Measurements from ENCODE around the gene APLF.
"Not testable (repeated sequence)": the region's sequence is repeated elsewhere in the genome, so short reads cannot be mapped to it uniquely, and the experiment has no call there.

The APLF gene

DNA sequence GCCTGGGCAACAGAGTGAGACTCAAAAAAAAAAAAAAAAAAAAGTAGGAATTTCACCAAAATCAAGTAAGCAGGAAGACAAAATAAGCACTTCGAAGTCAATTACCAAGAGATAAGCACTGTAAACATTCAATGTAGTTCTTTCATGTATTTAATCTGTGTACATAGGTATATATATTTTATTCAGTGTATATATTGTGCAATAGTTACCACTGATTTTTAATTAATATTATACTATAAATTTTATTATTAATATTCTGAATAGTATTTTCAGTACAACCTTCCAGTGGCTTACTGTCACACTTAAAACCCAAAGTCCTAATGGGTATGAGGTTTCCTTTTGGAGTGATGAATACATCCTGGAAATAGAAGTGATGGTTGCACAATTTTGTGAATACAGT, 9.1 kb downstream of the APLF start:
- DNase-seq (ENCODE audit: low spot score) = no peak

DNA sequence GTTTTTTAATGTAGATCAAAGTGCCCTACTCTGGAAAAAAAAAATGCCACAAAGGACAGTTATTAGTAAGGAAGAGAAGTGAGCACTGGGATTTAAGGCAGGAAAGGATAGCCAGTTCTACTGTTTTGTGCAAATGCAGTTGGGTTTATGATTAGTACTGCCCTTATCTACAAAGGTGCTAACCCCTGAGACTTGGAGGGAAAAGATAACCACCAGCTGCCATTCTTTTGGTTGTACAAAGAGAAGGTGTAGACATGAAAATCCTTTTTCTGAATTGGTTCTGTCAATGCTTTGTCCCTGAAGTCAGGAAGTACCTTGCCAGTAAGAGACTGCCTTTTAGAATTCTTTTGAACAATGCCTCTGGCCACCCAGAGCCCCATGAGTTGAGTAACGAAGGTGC, 11.3 kb downstream of the APLF start:
- no peak for DNase-seq (ENCODE audit: low spot score)

DNA sequence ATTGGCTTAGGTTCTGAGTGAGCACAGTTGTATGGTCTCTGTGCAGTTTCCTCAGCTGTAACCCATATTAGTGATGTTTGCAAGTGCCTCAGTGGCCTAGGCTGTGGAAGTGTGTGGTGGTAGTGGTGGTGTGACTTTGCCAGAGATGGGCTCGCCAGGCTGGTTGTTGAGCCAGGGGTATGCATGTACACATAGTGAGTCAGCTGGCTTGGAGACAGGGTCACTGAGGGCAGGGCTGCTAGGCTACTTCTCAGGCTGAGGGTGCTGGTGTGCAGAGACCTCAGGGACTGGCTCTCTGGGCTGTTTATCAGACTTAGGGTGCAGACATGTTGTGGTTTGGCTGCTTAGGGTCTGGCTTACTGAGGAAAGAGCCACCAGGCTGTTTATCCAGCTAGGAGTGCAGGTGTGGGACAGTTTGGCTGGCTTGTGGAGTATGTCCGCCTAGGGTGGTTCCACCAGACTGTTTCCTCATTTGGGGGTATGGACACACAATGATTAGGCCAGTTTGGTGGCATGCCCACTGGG, 15.0 kb downstream of the APLF start:
- no peak for DNase-seq (ENCODE audit: low spot score)

DNA sequence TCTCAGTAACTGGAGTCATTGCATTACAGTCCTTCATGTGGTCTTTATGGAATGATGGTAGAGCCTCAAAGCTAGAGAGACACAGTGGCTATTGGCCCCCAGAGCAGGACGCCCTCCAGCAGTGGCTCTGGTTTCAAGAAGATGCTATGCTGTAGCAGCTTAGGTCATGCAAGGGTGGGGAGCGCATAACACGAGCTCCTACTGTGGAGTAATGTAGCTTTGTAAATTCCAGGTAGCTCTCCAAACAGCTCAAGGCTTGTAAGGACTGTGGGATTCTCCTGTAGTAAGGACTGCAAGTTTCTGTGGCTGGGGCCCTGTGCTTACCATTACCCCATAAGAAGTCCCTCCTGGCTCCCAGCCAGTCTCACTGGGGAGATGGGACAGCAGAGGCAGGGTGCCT, 15.6 kb downstream of the APLF start:
- no peak for DNase-seq (ENCODE audit: low spot score)

DNA sequence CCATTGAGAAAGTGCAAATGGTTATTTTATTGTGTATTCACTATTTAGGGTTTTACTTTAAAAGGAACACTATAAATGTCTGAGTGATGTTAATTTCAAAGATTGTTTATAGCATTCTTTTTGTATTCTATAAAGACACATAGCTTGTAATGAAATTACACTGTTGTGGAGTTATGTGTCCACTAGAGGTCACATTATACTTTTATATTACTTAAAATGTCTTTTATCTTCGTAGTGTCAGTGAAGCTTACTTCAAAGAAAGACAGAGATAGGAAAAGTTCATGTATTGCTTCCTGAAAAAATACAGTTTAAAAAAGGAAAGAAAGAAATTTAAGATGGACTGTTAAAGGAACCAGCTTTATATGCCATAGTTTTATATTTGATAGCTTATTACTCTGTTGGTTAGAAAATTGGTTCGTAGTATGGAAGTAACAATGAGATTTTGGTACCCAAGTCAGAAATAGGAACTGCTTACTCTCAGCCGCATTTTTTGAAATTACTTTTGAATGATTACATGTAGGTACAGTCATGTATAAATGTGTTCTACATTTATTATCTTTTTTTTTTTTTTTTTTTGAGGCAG, 20.5 kb downstream of the APLF start:
- DNase-seq (ENCODE audit: low spot score) = no peak

DNA sequence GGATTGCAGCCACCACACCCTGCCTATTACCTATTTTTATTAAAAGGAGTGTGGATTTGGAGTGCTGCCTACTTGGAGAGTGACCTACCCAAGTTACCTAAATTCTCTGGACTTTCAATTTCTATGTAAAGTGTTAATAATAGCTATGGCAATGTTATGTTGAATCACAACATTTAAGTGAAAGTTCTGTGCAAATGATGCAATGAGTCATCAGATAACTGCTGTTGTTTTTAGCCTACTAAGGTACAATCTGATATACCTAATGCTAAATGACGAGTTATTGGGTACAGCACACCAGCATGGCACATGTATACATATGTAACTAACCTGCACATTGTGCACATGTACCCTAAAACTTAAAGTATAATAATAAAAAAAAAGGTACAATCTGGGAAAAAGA, 21.2 kb downstream of the APLF start:
- DNase-seq (ENCODE audit: low spot score) = not testable (repeated sequence)

DNA sequence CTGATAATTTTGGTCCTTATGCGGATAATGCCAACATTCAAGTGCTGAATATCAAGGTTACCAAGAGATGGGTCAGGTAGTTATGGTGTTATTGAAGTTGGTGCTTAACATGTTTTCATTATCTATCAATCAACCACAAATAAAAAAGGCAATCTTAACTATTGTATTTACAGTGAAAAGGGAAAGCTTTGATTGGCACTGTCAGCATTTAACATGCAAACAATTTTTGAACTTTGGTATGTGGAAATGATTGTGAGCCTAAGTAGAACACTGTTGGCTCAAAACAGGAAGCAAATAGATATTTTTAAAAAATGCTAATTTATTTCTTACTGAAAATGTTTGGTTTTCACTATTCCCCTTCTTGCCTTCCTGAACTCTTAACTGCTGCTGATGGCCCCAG, 21.9 kb downstream of the APLF start:
- no peak for DNase-seq (ENCODE audit: low spot score)

DNA sequence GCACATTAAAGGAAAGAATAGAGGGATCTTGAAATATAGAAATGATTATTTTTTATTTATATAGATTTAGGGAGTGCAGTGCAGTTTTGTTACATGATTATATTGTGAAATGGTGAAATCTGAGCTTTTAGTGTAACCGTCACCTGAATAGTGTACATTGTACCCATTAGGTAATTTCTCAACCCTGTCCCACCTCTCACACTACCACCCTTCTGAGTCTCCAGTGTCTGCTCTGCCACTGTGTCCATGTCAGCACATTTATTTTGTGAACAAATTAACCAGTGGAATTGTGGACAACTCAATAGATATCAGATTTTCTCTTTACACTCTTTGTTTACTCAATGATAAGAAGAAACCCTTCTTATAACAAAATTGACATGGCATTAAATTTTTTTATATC, 24.2 kb downstream of the APLF start:
- DNase-seq (ENCODE audit: low spot score) = no peak

DNA sequence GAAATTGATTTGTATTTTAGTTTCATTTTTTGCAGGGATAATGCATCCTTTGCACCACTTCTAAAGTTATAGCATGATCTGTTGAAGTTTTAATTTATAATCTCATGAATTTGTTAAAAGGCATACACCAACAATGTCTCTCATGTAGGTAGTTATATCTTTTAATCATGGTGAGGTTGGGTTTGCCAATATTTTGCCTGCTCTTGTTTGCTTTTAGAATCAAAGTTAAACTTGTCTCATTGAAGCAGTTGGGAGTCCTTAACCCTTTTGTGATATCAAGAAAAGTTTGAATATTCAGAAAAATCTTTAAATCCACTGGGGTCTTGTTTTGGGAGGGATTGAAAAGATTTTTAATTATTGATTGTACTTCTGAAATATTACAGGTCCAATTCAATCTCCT, 31.7 kb downstream of the APLF start:
- DNase-seq (ENCODE audit: low spot score) = no peak

DNA sequence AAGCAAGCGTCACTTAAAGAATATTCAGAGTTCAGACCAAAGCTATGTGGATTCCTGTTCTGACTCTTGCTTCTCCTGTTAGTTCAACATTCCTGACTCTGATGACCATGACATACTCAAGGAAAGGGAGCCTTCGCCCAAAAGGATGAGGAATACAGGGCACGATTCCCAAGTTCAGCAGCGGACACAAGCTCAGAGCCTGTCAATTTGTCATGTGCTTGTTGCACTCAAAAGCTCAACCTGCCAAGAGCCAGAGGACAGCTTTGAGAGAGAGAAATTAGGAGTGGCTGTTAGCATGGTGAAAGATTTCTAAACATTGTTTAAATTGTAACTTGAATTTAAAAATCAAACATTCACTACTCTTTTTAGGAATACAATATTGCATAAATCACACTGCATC, 33.3 kb downstream of the APLF start:
- no peak for DNase-seq (ENCODE audit: low spot score)

DNA sequence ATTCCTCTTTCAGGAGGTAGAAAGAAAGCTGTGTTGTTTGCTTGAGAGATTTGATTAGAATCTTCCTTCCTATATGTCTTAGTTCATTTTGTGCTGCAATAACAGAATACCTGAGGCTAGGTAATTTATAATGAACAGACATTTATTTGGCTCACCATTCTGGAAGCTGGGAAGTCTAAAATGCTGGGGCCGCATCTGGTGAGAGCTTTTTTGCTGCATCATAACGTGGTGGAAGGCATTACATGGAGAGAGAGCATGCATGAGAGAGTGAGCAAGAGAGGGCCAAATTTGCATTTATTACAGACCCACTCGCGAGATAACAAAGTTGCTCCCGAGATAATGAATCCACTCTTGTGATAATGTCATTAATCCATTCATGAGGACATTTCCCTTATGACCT, 34.4 kb downstream of the APLF start:
- DNase-seq (ENCODE audit: low spot score) = no peak

DNA sequence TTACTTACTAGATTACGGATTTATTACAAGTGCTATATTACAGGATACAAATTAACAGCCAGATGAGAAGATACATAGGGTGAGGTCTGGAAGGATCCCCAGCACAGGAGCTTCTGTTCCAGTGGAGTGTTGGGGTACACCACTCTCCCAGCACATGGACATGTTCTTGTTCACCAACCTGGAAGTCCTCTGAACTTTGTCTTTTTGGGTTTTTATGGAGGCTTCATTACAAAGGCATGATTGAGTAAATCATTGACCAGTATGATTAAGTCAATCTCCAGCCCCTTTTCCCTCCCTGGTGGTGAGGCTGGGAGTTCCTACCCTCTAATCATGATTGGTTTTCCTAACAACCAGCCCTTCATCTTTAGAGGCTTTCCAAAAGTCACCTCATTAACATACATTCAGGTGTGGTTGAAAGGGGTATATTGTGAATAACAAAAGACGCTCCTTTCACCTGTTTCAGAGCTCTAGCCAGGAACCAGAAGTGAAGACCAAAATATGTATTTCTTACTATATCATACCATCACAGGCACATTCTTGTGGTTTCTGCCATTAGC, 38.3 kb downstream of the APLF start:
- no peak for DNase-seq (ENCODE audit: low spot score)

DNA sequence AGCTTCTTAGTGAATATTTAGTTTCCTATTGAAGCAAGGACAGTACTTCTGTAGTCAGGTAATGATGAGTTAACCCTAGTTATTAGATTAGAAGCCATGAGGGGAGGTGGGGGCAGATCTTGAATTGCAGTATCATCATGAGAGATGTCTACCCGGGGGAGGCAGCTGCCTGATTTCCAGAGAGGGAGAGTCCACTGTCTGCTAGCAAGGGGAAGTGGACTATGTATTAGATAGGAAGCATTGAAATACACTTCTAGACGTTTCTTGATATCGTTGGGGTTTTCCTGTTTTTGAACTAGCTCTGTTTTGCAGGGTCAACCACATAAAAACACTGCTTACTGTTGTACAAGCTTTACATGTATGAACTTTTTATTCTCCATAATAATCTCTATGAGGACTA, 38.8 kb downstream of the APLF start:
- no peak for DNase-seq (ENCODE audit: low spot score)

DNA sequence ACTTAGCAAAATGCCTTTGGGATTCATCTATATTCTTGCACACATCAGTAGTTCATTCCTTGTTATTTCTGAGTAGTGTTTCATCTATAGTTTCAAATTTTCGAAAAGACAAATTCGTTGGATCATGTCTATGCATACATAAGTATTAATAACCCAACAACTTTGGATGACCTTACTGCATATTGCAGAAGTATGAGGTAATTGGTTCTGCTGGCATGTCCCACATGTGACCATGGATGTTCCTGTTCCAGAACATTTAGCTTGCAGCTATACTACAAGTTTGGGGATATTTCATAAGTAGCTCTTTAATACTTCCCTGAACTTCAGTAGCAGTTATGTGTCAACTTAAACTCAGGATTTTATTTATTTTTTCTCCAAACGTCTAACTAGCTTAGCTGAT, 44.9 kb downstream of the APLF start:
- no peak for DNase-seq (ENCODE audit: low spot score)

DNA sequence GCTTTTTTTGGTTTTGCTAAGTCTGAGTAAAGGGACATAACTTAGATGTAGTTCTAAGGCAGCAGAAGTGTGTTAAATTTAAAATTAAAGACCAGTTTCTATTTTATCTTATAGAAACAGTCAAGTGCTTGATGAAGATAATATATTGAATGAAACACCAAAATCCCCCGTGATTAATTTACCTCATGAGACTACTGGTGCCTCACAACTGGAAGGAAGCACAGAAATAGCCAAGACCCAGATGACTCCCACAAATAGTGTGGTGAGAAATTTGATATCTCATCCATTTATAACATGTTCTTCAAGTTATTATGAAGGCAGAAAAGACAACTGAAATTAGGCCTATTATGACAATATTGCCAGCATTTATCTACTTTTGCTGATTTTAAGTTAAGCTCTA, 45.6 kb downstream of the APLF start:
- no peak for DNase-seq (ENCODE audit: low spot score)

DNA sequence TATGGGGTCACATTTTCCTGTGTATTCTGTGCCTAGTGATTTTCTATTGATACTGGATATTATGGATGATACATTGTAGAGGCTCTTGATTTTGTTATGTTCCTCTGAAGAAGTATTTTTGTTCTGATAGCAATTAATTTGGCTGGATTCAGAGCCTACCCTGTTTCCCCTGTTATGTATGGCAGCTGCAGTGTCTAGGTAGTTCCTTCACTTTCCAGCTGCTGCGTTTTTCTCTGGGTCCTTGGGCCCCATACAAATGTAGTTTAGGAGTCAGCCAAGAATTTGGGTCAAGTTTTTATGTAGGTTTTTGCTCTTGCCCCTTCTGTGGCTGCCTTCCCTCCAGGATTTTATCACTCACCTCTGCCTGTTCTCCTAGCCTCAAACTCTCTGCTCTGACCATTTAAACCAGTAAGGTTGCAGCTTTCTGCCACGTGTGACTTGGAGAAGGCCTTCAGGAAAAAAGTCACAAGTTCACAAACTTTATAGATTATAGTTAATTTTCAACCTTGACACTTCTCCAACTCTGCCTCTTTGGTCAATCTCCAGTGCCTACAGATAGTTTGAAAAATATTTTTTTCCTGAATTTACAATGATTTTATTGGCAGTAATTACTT, 47.0 kb downstream of the APLF start:
- no peak for DNase-seq (ENCODE audit: low spot score)

DNA sequence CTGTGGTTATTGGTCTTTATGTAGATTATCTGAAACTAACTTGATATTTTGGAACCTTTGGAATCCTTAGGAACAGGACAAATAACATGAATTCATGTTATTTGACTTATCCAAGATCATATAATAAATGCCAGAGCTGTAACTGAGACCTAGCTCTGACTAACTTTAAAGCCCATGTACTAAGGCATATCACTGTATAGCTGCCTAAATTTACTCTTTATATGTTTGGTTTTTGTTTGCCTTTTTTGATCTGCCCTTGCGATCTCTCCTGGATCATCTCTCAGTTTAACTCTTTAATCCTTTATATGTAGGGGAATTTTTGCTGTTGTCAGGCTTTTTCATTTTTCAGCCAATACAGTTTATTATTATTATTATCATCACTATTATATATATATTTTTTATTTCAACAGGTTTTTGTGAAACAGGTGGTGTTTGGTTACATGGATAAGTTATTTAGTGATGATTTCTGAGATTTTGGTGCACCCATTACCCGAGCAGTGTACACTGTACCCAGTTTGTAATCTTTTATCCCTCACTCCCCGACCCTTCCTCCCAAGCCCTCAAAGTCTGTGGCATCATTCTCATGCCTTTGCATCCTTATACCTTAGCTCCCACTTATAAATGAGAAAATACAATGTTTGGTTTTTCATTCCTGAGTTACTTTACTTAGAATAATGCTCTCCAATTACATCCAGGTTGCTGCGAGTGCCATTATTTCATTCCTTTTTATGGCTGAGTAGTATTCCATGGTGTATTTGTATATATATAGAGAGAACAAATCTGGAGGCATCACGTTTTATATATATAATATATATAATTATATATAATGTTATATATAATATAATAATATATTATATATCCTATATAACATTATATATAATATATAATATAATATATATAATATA, 48.9 kb downstream of the APLF start:
- no peak for DNase-seq (ENCODE audit: low spot score)

DNA sequence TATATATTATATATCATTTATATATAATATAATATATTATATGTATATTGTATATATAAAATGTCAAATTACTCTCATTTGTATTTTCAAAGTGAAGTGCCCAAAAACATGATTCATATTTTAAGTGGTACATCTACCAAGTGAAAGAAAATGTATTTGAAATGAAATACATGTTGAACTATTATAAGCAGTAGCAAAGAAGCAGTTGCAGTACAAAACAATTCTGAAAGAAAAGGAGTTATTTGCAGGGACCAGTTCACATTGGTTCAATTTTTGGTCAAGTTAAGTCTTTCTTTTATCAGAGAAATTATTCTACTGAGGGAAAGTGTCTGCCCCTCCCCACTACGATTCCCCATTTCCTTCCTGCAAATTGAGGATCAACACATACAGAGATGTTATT, 51.9 kb downstream of the APLF start:
- no peak for DNase-seq (ENCODE audit: low spot score)

DNA sequence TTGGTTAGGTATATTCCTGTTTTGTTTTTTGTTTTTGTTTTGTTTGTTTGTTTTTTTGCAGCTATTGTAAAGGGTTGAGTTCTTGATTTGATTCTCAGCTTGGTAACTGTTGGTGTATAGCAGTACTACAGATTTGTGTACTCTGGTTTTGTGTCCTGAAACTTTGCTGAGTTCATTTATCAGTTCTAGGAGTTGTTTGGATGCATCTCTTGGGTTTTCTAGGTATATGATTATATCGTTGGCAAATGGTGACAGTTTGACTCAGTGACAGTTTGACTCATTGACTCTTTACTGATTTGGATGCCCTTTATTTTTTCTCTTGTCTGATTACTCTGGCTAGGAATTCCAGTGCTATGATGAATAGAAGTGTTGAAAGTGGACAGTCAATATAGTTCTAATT, 53.7 kb downstream of the APLF start:
- DNase-seq (ENCODE audit: low spot score) = no peak

DNA sequence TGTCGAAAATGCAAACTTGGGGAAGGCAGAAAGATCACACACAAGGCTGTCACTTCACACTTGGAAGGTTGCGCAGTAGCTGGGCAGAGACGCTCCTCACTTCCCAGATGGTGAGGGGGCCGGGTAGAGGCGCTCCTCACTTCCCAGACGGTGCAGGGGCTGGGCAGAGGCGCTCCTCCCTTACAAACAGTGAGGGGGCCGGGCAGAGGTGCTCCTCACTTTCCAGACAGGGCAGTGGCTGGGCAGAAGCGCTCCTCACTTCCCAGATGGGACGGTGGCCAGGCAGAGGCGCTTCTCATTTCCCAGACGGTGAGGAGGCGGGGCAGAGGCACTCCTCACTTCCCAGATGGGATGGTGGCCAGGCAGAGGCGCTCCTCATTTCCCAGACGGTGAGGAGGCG, 59.6 kb downstream of the APLF start:
- DNase-seq (ENCODE audit: low spot score) = not testable (repeated sequence)

DNA sequence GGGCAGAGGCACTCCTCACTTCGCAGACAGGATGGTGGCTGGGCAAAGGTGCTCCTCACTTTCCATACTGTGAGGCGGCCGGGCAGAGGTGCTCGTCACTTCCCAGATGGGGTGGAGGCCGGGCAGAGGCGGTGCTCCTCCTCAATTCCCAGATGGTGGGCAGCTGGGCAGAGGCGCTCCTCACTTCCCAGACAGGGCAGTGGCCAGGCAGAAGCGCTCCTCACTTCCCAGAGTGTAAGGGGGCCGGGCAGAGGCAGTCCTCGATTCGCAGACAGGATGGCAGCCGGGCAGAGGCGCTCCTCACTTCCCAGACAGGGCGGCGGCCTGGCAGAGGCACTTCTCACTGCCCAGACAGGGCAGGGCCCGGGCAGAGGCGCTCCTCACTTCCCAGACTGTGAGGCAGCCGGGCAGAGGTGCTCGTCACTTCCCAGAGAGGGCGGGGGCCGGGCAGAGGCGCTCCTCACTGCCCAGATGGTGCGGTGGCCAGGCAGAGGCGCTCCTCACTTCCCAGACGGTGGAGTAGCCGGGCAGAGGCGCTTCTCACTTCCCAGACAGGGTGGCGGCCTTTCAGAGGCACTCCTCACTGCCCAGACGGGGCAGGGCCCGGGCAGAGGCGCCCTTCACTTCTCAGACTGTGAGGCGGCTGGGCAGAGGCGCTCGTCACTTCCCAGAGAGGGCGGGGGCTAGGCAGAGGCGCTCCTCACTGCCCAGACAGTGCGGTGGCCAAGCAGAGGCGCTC, 60.1 kb downstream of the APLF start:
- DNase-seq (ENCODE audit: low spot score) = not testable (repeated sequence)

DNA sequence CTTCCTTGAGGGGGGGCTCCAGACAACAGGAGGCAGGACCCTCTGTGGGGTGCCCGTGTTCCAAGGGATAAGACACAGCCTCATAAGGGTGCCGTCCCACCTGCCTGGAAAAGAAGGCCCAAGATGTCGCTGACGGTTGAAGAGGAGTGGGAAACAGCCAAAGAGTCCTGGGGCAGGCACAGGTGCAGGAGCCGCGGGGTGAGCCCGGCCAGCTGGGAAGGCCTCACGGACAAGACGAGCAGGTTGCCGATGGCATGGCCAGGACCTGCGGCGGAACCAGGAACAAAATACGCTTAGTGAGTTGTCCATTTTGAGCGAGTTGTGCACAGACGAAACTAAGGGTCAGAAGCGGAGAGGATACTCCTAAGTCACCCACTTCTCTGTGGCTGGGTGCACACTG, 61.8 kb downstream of the APLF start:
- not testable (repeated sequence) for DNase-seq (ENCODE audit: low spot score)
